ENCODE results near the gene PKN1.
A peak's percentile ranks its signal among the peaks of the same experiment; 100 is the strongest.

The PKN1 gene

GRCh38 chr19:14471436-14472187 is 38.5 kb downstream of the PKN1 start:
- no peak for TF ChIP-seq GABPA (IDR thresholded peaks at IDR 0.05; ENCODE audit: low read depth)
- TF ChIP-seq POLR2AphosphoS5 (IDR thresholded peaks at IDR 0.05; ENCODE audit: low read depth): no peak
- TF ChIP-seq SPI1 (IDR thresholded peaks at IDR 0.05; ENCODE audit: borderline replicate concordance, low read depth): no peak
- TF ChIP-seq, protein P1, sequence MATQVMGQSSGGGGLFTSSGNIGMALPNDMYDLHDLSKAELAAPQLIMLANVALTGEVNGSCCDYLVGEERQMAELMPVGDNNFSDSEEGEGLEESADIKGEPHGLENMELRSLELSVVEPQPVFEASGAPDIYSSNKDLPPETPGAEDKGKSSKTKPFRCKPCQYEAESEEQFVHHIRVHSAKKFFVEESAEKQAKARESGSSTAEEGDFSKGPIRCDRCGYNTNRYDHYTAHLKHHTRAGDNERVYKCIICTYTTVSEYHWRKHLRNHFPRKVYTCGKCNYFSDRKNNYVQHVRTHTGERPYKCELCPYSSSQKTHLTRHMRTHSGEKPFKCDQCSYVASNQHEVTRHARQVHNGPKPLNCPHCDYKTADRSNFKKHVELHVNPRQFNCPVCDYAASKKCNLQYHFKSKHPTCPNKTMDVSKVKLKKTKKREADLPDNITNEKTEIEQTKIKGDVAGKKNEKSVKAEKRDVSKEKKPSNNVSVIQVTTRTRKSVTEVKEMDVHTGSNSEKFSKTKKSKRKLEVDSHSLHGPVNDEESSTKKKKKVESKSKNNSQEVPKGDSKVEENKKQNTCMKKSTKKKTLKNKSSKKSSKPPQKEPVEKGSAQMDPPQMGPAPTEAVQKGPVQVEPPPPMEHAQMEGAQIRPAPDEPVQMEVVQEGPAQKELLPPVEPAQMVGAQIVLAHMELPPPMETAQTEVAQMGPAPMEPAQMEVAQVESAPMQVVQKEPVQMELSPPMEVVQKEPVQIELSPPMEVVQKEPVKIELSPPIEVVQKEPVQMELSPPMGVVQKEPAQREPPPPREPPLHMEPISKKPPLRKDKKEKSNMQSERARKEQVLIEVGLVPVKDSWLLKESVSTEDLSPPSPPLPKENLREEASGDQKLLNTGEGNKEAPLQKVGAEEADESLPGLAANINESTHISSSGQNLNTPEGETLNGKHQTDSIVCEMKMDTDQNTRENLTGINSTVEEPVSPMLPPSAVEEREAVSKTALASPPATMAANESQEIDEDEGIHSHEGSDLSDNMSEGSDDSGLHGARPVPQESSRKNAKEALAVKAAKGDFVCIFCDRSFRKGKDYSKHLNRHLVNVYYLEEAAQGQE (IDR thresholded peaks at IDR 0.05; ENCODE audit: insufficient replicate concordance, low read depth): no peak
- TF ChIP-seq, protein P2, sequence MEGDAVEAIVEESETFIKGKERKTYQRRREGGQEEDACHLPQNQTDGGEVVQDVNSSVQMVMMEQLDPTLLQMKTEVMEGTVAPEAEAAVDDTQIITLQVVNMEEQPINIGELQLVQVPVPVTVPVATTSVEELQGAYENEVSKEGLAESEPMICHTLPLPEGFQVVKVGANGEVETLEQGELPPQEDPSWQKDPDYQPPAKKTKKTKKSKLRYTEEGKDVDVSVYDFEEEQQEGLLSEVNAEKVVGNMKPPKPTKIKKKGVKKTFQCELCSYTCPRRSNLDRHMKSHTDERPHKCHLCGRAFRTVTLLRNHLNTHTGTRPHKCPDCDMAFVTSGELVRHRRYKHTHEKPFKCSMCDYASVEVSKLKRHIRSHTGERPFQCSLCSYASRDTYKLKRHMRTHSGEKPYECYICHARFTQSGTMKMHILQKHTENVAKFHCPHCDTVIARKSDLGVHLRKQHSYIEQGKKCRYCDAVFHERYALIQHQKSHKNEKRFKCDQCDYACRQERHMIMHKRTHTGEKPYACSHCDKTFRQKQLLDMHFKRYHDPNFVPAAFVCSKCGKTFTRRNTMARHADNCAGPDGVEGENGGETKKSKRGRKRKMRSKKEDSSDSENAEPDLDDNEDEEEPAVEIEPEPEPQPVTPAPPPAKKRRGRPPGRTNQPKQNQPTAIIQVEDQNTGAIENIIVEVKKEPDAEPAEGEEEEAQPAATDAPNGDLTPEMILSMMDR (IDR thresholded peaks at IDR 0.05; ENCODE audit: insufficient read depth, low read length): no peak
- DNase-seq (ENCODE audit: low read depth in 1 of 2, low spot score in 1 of 2): no peak
- no peak overlapping the region for H3K27ac ChIP-seq (replicated peaks)
- H3K4me3 ChIP-seq (replicated peaks; ENCODE audit: insufficient read depth, low read length): no peak overlapping the region
- peaks cover 19% of the 10 kb centered on the region for H3K27me3 ChIP-seq (ENCODE audit: insufficient read depth, poor library complexity, severe bottlenecking)

GRCh38 chr19:14472202-14472938 is 39.3 kb downstream of the PKN1 start:
- Histone ChIP-seq H3K27me3 (ENCODE audit: insufficient read depth, poor library complexity, severe bottlenecking) (peaks cover 19% of the 10 kb centered on the region), H3K4me3 (replicated peaks; ENCODE audit: insufficient read depth, low read length) (no peak overlapping the region), H3K27ac (replicated peaks) (no peak overlapping the region)
- peak in 1 of 2 experiments; percentile 61 for DNase-seq (ENCODE audit: low read depth in 1 of 2, low spot score in 1 of 2)
- TF ChIP-seq SPI1 (IDR thresholded peaks at IDR 0.05; ENCODE audit: borderline replicate concordance, low read depth) (no peak), POLR2AphosphoS5 (IDR thresholded peaks at IDR 0.05; ENCODE audit: low read depth) (peak; percentile 43; the same call in 1 of the 2 replicates)
- TF ChIP-seq, protein P2 (IDR thresholded peaks at IDR 0.05; ENCODE audit: insufficient read depth, low read length): peak; percentile 55

GRCh38 chr19:14473073-14473977 is 40.2 kb downstream of the PKN1 start:
- TF ChIP-seq POLR2AphosphoS5 (IDR thresholded peaks at IDR 0.05; ENCODE audit: low read depth) (no peak), GABPA (IDR thresholded peaks at IDR 0.05; ENCODE audit: low read depth) (no peak), SPI1 (IDR thresholded peaks at IDR 0.05; ENCODE audit: borderline replicate concordance, low read depth) (no peak)
- TF ChIP-seq, protein P2 (IDR thresholded peaks at IDR 0.05; ENCODE audit: insufficient read depth, low read length): no peak
- TF ChIP-seq, protein P1 (IDR thresholded peaks at IDR 0.05; ENCODE audit: insufficient replicate concordance, low read depth): no peak
- no peak for DNase-seq (ENCODE audit: low read depth in 1 of 2, low spot score in 1 of 2)
- H3K27ac ChIP-seq (replicated peaks): no peak overlapping the region
- H3K4me3 ChIP-seq (replicated peaks; ENCODE audit: insufficient read depth, low read length): no peak overlapping the region
- peaks cover 19% of the 10 kb centered on the region for H3K27me3 ChIP-seq (ENCODE audit: insufficient read depth, poor library complexity, severe bottlenecking)

Data from HL-60 (cell line).